ENCODE measurements around the gene PTPN1.

PTPN1 gene

DNA sequence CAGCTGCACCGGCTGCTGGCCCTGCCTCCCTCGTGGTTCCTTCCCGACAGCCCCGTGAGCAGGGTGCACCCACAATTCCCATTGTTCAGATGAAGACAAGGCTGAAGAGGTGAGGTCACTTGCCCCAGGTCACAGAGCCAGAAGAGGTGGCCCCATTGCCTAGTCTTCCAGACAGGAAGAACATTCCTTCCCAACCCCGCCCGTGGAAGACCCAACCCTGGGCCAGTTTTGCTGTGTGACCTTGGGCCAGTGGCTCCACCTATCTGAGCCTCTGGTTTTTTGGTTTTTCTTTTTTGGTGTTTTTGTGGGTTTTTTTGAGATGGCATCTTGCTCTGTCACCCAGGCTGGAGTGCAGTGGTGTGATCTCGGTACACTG lies 119.5 kb downstream of the PTPN1 start:
- Histone ChIP-seq H3K27me3 (ENCODE audit: insufficient read depth, poor library complexity, severe bottlenecking) (no peaks in the 10 kb centered on the region), H3K27ac (ENCODE audit: poor library complexity, severe bottlenecking) (peak overlapping the region; percentile 1), H3K9me3 (ENCODE audit: severe bottlenecking) (no peaks in the 10 kb centered on the region), H3K36me3 (ENCODE audit: low read depth) (no peaks in the 10 kb centered on the region), H3K4me1 (ENCODE audit: insufficient read depth, poor library complexity, severe bottlenecking) (peaks cover 22% of the 10 kb centered on the region), H3K4me3 (ENCODE audit: severe bottlenecking) (no peak overlapping the region)
- DNase-seq (ENCODE audit: low spot score) (no peak), ATAC-seq (ENCODE audit: low read depth) (peak; percentile 18; the same call in 1 of the 3 replicates)
- TF ChIP-seq, protein P1, sequence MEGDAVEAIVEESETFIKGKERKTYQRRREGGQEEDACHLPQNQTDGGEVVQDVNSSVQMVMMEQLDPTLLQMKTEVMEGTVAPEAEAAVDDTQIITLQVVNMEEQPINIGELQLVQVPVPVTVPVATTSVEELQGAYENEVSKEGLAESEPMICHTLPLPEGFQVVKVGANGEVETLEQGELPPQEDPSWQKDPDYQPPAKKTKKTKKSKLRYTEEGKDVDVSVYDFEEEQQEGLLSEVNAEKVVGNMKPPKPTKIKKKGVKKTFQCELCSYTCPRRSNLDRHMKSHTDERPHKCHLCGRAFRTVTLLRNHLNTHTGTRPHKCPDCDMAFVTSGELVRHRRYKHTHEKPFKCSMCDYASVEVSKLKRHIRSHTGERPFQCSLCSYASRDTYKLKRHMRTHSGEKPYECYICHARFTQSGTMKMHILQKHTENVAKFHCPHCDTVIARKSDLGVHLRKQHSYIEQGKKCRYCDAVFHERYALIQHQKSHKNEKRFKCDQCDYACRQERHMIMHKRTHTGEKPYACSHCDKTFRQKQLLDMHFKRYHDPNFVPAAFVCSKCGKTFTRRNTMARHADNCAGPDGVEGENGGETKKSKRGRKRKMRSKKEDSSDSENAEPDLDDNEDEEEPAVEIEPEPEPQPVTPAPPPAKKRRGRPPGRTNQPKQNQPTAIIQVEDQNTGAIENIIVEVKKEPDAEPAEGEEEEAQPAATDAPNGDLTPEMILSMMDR (IDR thresholded peaks at IDR 0.05; ENCODE audit: poor library complexity, severe bottlenecking) = no peak

DNA sequence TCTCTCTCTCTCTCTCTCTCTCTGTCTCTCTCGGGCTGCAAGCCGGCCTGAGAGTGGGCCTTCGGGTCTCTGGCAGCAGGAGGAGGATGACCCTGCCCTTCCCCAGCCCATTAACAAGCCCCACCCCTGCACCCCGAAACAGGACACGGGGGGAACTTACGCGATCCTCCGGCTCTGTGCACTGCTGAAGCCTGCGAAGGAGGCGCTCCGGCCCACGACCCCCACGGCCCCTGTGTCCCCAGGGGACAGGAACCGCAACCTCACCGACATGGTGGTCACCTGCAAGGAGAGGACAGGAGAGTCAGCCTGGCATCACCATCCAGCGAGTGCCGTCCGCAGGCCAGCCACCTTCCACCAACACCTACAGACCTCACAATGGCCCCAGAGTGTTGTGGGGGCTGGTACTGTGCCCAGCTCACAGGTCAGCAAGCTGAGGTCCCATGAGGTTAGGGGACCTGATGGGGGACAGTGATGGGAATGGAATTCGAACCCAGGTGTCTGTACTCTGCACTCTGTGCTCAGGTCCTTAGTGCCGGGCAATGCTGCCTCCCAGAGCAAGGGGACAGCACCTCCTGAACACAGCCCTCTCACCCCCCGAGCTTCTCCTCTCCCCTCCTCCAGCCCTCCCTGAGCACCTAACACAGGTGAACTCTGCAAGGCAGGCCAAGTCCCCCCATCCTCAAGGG lies 120.5 kb downstream of the PTPN1 start:
- TF ChIP-seq, protein P1 (IDR thresholded peaks at IDR 0.05; ENCODE audit: poor library complexity, severe bottlenecking) = no peak
- H3K4me1 ChIP-seq (ENCODE audit: insufficient read depth, poor library complexity, severe bottlenecking) = peaks cover 11% of the 10 kb centered on the region
- DNase-seq (ENCODE audit: low spot score) (peak; percentile 82), ATAC-seq (ENCODE audit: low read depth) (no peak)
- H3K27me3 ChIP-seq (ENCODE audit: insufficient read depth, poor library complexity, severe bottlenecking) = no peaks in the 10 kb centered on the region
- no peak overlapping the region for H3K4me3 ChIP-seq (ENCODE audit: severe bottlenecking)
- no peaks in the 10 kb centered on the region for H3K36me3 ChIP-seq (ENCODE audit: low read depth)
- no peak overlapping the region for H3K27ac ChIP-seq (ENCODE audit: poor library complexity, severe bottlenecking)
- H3K9me3 ChIP-seq (ENCODE audit: severe bottlenecking) = no peaks in the 10 kb centered on the region

DNA sequence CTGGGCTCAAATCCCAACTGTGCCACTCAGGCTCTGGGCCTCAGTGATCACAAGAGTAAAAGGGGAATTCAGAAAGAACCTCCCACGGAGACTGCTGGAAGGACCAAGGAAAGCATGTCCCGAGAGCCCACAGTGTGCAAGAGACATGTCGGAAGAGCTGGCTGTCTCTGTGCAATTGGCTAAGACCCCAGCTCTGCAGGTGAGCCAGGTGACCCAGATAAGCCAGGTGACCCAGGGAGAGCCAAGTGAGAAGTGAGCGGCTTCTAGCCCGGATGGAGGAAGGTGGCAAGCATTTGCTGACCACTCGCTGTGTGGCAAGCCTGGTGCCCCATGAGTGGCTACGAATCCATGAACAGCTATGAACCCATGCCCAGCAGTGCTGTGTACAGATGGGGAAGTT lies 122.1 kb downstream of the PTPN1 start:
- H3K4me1 ChIP-seq (ENCODE audit: insufficient read depth, poor library complexity, severe bottlenecking) = peaks cover 9% of the 10 kb centered on the region
- no peak for ATAC-seq (ENCODE audit: low read depth)

DNA sequence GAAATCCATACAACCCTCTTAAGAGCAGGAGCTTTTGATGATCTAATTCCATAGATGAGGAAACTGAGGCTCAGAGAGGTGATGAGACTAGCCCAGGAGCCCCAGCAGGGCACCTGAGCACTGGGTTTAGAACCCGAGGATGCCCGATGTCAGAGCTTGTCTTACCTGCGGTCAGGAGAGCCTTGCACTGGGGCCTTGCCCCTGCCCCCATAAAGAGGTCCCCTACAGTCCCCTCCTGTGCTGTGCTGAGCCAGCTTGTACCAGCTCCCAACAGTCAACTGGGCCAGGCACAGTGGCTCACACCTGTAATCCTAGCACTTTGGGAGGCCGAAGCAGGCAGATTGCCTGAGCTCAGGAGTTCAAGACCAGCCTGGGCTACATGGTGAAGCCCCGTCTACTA lies 122.5 kb downstream of the PTPN1 start:
- TF ChIP-seq, protein P1 (IDR thresholded peaks at IDR 0.05; ENCODE audit: poor library complexity, severe bottlenecking) = no peak
- H3K9me3 ChIP-seq (ENCODE audit: severe bottlenecking) = no peaks in the 10 kb centered on the region
- H3K4me3 ChIP-seq (ENCODE audit: severe bottlenecking) = no peak overlapping the region
- H3K36me3 ChIP-seq (ENCODE audit: low read depth) = no peaks in the 10 kb centered on the region
- no peaks in the 10 kb centered on the region for H3K27me3 ChIP-seq (ENCODE audit: insufficient read depth, poor library complexity, severe bottlenecking)
- peak; percentile 75 for DNase-seq (ENCODE audit: low spot score)
- peaks cover 9% of the 10 kb centered on the region for H3K4me1 ChIP-seq (ENCODE audit: insufficient read depth, poor library complexity, severe bottlenecking)
- no peak overlapping the region for H3K27ac ChIP-seq (ENCODE audit: poor library complexity, severe bottlenecking)
- ATAC-seq (ENCODE audit: low read depth) = no peak

More for the DNA sequence above, 122.1 kb downstream of the PTPN1 start:
- DNase-seq (ENCODE audit: low spot score) = peak; percentile 73
- no peak overlapping the region for H3K27ac ChIP-seq (ENCODE audit: poor library complexity, severe bottlenecking)
- TF ChIP-seq, protein P1 (IDR thresholded peaks at IDR 0.05; ENCODE audit: poor library complexity, severe bottlenecking) = no peak
- H3K36me3 ChIP-seq (ENCODE audit: low read depth) = no peaks in the 10 kb centered on the region
- H3K27me3 ChIP-seq (ENCODE audit: insufficient read depth, poor library complexity, severe bottlenecking) = no peaks in the 10 kb centered on the region
- H3K4me3 ChIP-seq (ENCODE audit: severe bottlenecking) = no peak overlapping the region
- H3K9me3 ChIP-seq (ENCODE audit: severe bottlenecking) = no peaks in the 10 kb centered on the region

DNA sequence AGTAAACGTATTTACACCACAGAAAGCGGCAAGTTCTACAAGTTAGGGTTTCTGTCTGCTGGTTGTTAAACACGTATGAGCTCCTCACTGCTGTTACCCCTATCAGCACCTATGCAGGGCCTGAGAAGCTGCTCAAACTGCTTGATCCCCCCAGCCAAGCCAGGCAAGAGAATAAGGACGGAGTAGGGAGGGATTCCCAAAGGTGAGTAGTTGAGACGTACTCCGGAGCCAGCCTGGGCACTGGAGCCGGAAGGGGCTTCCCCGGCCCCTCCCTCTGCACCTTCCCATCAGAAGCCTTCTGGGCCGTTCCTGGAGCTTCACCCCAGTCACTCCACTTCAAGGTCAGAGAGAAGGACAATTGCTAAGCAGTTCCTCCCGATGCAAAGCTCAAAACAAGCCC lies 123.2 kb downstream of the PTPN1 start:
- Histone ChIP-seq H3K4me3 (ENCODE audit: severe bottlenecking) (no peak overlapping the region), H3K4me1 (ENCODE audit: insufficient read depth, poor library complexity, severe bottlenecking) (peaks cover 13% of the 10 kb centered on the region), H3K27ac (ENCODE audit: poor library complexity, severe bottlenecking) (no peak overlapping the region), H3K27me3 (ENCODE audit: insufficient read depth, poor library complexity, severe bottlenecking) (no peaks in the 10 kb centered on the region), H3K9me3 (ENCODE audit: severe bottlenecking) (no peaks in the 10 kb centered on the region), H3K36me3 (ENCODE audit: low read depth) (no peaks in the 10 kb centered on the region)
- ATAC-seq (ENCODE audit: low read depth) (no peak), DNase-seq (ENCODE audit: low spot score) (peak; percentile 73)
- TF ChIP-seq, protein P1 (IDR thresholded peaks at IDR 0.05; ENCODE audit: poor library complexity, severe bottlenecking) = no peak

All from RWPE2 (cell line).